K562 (cell line): ENCODE data around the gene FMN1. TPM values are rescaled to one million over a fixed set of nuclear protein-coding genes. Genes with fewer than 3 reads are reported as not detected.

Experiments
- ATAC-seq: fragments of 200-7000 bp; cut with Tn5 transposase; 3 replicates; pipeline ENCODE4 v1.9.1; 2020; ENCODE audit warnings: moderate library complexity
- BruUV-seq: library from RNA; stranded (reverse); fragments of 400-500 nt; replicated peaks from 2 replicates; lab custom pipeline; 2021; lab: Mats Ljungman, UMichigan
- CTCF ChIA-PET: fragments of 300-600 bp; formaldehyde crosslinking; extraction: SDS; loops from one replicate; lab custom pipeline; 2021; ENCODE audit warnings: low intra/inter-chr PET ratio; lab: Yijun Ruan, JAX
- POLR2A ChIA-PET: fragments of 300-600, 350-650 bp; sonication (Branson Sonifier 250); formaldehyde crosslinking; extraction: SDS; loops from one replicate; lab custom pipeline; 2021; ENCODE audit warnings: antibody characterized with exemption, inconsistent platforms; lab: Yijun Ruan, JAX
- DNase-seq, 4 experiments: peaks; one replicate each; pipeline versions ENCODE4 v3.0.0 to v3.0.0-alpha.2; 2011 to 2018; ENCODE audit warnings: low spot score in 3 of 4, mixed read lengths in 3 of 4; ENCODE audit errors: extremely low read depth in 1 of 4
- FAIRE-seq: peaks from 2 replicates; lab custom pipeline; 2011; peaks lifted over from hg19 to GRCh38; lab: Jason Lieb, UNC
- H2AFZ ChIP-seq: 2 replicates; pipeline ENCODE4 v1.6.0; 2011; ENCODE audit warnings: low read depth, low read length, control low read depth, inconsistent platforms
- H3K27ac ChIP-seq: fragments of 200-600 bp; 3 replicates; pipeline ENCODE4 v1.8.0; 2011; ENCODE audit warnings: low read depth, mild to moderate bottlenecking, control low read depth, inconsistent platforms, low read length, moderate library complexity, mixed read lengths; ENCODE audit errors: extremely low read depth
- H3K27me3 ChIP-seq, 2 experiments: fragments of 300-600 bp in 1 of 2; 2 replicates in 1 of 2; 3 replicates in 1 of 2; pipeline versions ENCODE4 v1.6.0 to v1.8.0; 2011; ENCODE audit warnings: inconsistent platforms in 2 of 2, low read length in 2 of 2, mild to moderate bottlenecking in 1 of 2, mixed read lengths in 1 of 2, moderate library complexity in 1 of 2; ENCODE audit not compliant: control insufficient read depth in 2 of 2, insufficient read depth in 2 of 2
- H3K36me3 ChIP-seq: fragments of 300-600 bp; 3 replicates; pipeline ENCODE4 v1.8.0; 2011; ENCODE audit warnings: mild to moderate bottlenecking, low read length, inconsistent platforms; ENCODE audit not compliant: control insufficient read depth, insufficient read depth
- H3K4me1 ChIP-seq, 2 experiments: fragments of 200-600 bp in 1 of 2; replicated peaks in 1 of 2; 2 replicates in 1 of 2; 3 replicates in 1 of 2; pipeline versions ENCODE4 v1.5.1 to v1.8.0; 2011; ENCODE audit warnings: inconsistent platforms in 2 of 2, low read length in 2 of 2, mild to moderate bottlenecking in 1 of 2, mixed read lengths in 1 of 2, moderate library complexity in 1 of 2; ENCODE audit not compliant: control insufficient read depth in 2 of 2, insufficient read depth in 2 of 2
- H3K4me2 ChIP-seq: 2 replicates; pipeline ENCODE4 v1.6.1; 2011; ENCODE audit warnings: low read length, control low read depth, inconsistent platforms, mixed read lengths; ENCODE audit not compliant: insufficient read depth
- H3K4me3 ChIP-seq: fragments of 200-600 bp; sonication (generic), shearing (Covaris generic); 2 replicates; pipeline ENCODE4 v1.5.1; 2016; ENCODE audit warnings: control low read depth, inconsistent platforms
- H3K79me2 ChIP-seq: fragments of 200-600 bp; 3 replicates; pipeline ENCODE4 v1.8.0; 2011; ENCODE audit warnings: low read length, inconsistent platforms; ENCODE audit not compliant: control insufficient read depth, insufficient read depth
- H3K9ac ChIP-seq, 2 experiments: 2 replicates each; pipeline versions ENCODE4 v1.6.0 to v1.6.1; 2011; ENCODE audit warnings: low read depth in 2 of 2, low read length in 2 of 2, control low read depth in 1 of 2, inconsistent platforms in 1 of 2, mild to moderate bottlenecking in 1 of 2, mixed read lengths in 1 of 2; ENCODE audit not compliant: insufficient read depth in 1 of 2
- H3K9me1 ChIP-seq: one replicate; pipeline ENCODE4 v1.6.0; 2011; ENCODE audit warnings: inconsistent platforms, mild to moderate bottlenecking, low read length, moderate library complexity; ENCODE audit not compliant: control insufficient read depth, insufficient read depth
- H3K9me3 ChIP-seq: replicated peaks from 2 replicates; pipeline ENCODE4 v1.5.1; 2011; ENCODE audit warnings: low read depth, low read length, inconsistent platforms; ENCODE audit not compliant: control insufficient read depth, insufficient read depth
- H4K20me1 ChIP-seq: replicated peaks from 2 replicates; pipeline ENCODE4 v1.6.1; 2011; ENCODE audit warnings: low read length, inconsistent platforms, mixed read lengths; ENCODE audit not compliant: control insufficient read depth, insufficient read depth
- CREB1 ChIP-seq, 2 experiments: sonication (generic) in 1 of 2; formaldehyde crosslinking in 1 of 2; IDR thresholded peaks; 2 replicates each; pipeline versions ENCODE4 v1.6.1 to v1.8.0; 2012 to 2022; ENCODE audit warnings: inconsistent platforms in 1 of 2, mild to moderate bottlenecking in 1 of 2, missing genetic modification reagents in 1 of 2, moderate library complexity in 1 of 2
- JUNB ChIP-seq: fragments of 450-650 bp; formaldehyde crosslinking; conservative IDR thresholded peaks from 2 replicates; pipeline ENCODE4 v1.4.0; 2020; ENCODE audit warnings: mild to moderate bottlenecking
- RBFOX2 ChIP-seq: fragments of 200-400 bp; formaldehyde crosslinking; IDR thresholded peaks from 2 replicates; pipeline ENCODE4 v1.6.1; 2017; ENCODE audit warnings: low read depth, mild to moderate bottlenecking, low read length, moderate library complexity
- SNRNP70 ChIP-seq: fragments of 200-400 bp; formaldehyde crosslinking; optimal IDR thresholded peaks from 2 replicates; pipeline ENCODE3; 2017; ENCODE audit warnings: low read depth, low read length
- TEAD1 ChIP-seq, 2 experiments: fragments of 450-650 bp in 1 of 2; sonication (generic) in 1 of 2; formaldehyde crosslinking; IDR thresholded peaks; 2 replicates each; pipeline versions ENCODE4 v1.4.0 to v1.8.0; 2020 to 2022; ENCODE audit warnings: mild to moderate bottlenecking in 2 of 2, missing genetic modification reagents in 1 of 2
- ZBTB7A ChIP-seq: IDR thresholded peaks from 2 replicates; pipeline ENCODE4 v1.6.1; 2011; ENCODE audit warnings: low read depth, mild to moderate bottlenecking, low read length, moderate library complexity, borderline replicate concordance; ENCODE audit not compliant: control insufficient read depth
- ZNF316 ChIP-seq: fragments of 450-650 bp; IDR thresholded peaks from 2 replicates; pipeline ENCODE4 v1.6.1; 2016
- WGBS: fragments of 100-300 bp; shearing (Covaris generic); methylation state at CpG from one replicate; pipeline ENCODE4 v1.1.6; 2016; ENCODE audit warnings: low coverage, mixed read lengths; ENCODE audit not compliant: insufficient coverage; ENCODE audit errors: missing lambda C conversion rate; 5-methylcytosine and 5-hydroxymethylcytosine counted together
- in situ Hi-C: fragments of 300-500 bp; cut with MboI; formaldehyde crosslinking; loops from 4 replicates; pipeline ENCODE4 v1.15.0; 2018; ENCODE audit warnings: inconsistent platforms, mixed read lengths
- intact Hi-C: fragments of 100-400 bp; cut with micrococcal nuclease; formaldehyde crosslinking; loops from 2 replicates; pipeline ENCODE4 v1.14.2; 2022
- polyA plus RNA-seq, 8 experiments: library from polyadenylated mRNA; depleted of rRNA in 4 of 8; stranded (reverse) in 5 of 8; unstranded in 3 of 8; fragments of >200 nt; fragmentation: Nextera tagmentation in 2 of 8; fragmentation: Illumina TruSeq in 1 of 8; extraction: Ambion mirVana in 2 of 8; extraction: Trizol in 1 of 8; gene quantifications; 2 replicates each; pipeline versions ENCODE4 v1.2.1 to v1.2.3, GENCODE V29; 2011 to 2014; ENCODE audit warnings: inconsistent platforms in 1 of 8, missing spikeins in 1 of 8
- total RNA-seq, 7 experiments: library from RNA; depleted of rRNA in 6 of 7; stranded (reverse); fragments of >200 nt in 6 of 7; fragmentation: Illumina TruSeq in 2 of 7; extraction: Trizol in 2 of 7; gene quantifications; 2 replicates each; pipeline versions ENCODE4 v1.2.1 to v1.2.3, GENCODE V29; 2011 to 2021; ENCODE audit warnings: low replicate concordance in 1 of 7
- TF ChIP-seq, protein P1 (sequence below): fragments of 450-650 bp; conservative IDR thresholded peaks from 2 replicates; pipeline ENCODE4 v1.6.1; 2016; ENCODE audit warnings: missing genetic modification characterization, low read depth, mild to moderate bottlenecking, control low read depth, missing compliant biosample characterization
- TF ChIP-seq, protein P2 (sequence below): fragments of 450-650 bp; IDR thresholded peaks from 2 replicates; pipeline ENCODE4 v1.6.1; 2016
- TF ChIP-seq, protein P3 (sequence below): sonication (generic); formaldehyde crosslinking; IDR thresholded peaks from 2 replicates; pipeline ENCODE4 v1.8.0; 2022; ENCODE audit warnings: mild to moderate bottlenecking, missing genetic modification reagents, borderline replicate concordance

Gene FMN1
- total and polyA plus RNA-seq, 9 of the 15 experiments (the other 6 are each of a cell fraction or from before 2014, with no cell fraction given): 0.03 to 0.07 (median 0.04) TPM; not detected in 6

DNA sequence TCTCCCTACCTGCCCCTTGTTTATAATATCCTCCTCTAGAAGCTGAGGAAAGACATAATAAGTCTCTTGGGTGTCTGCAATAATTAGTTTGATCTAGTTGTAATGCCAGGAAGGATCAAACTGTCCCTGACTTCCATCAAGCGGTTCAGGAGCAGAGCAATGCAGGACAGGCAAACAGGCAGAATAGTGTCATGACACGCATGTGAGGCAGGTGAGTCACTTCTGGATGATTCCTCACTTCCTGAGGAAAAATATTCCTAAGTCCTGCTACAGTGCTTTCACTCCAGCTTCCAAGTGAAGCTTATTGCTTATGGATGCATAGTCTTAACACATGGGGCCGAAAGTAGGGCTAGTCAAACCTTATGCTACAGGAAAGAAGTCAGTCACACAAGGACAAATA lies 390.9 kb downstream of the FMN1 start:
- Histone ChIP-seq H3K79me2 (no peaks in the 10 kb centered on the region), H3K4me1 (no peaks in the 10 kb centered on the region), H4K20me1 (no peaks in the 10 kb centered on the region), H3K9me3 (no peaks in the 10 kb centered on the region), H3K36me3 (no peaks in the 10 kb centered on the region), H3K27ac (no peak overlapping the region), H2AFZ (no peak overlapping the region), H3K27me3 (peaks cover 0 to 4% of the 10 kb centered on the region in 2 experiments; a peak in 2 of 5 replicates), H3K4me3 (no peak overlapping the region), H3K9me1 (no peaks in the 10 kb centered on the region), H3K9ac (no peak overlapping the region), H3K4me2 (no peak overlapping the region)
- no peak for FAIRE-seq
- ChIA-PET POLR2A (no interaction called here), CTCF (no interaction called here)
- whole genome bisulfite sequencing: 0% methylated on average over 3 of the region's 3 CpGs
- in situ Hi-C loops (no loop called here), intact Hi-C loops (loop anchor here (10.0 kb wide), 1 partner anchor 49 kb away; no protein-coding TSS in a partner anchor)
- no TSS peak for BruUV-seq
- TF ChIP-seq RBFOX2: no peak
- TF ChIP-seq ZBTB7A: no peak
- TF ChIP-seq SNRNP70: no peak
- no peak for TF ChIP-seq CREB1 (IDR thresholded peaks at IDR 0.05)
- TF ChIP-seq CREB1 (CRISPR knock-in tag; IDR thresholded peaks at IDR 0.05): no peak
- no peak for DNase-seq
- no peak for ATAC-seq

DNA sequence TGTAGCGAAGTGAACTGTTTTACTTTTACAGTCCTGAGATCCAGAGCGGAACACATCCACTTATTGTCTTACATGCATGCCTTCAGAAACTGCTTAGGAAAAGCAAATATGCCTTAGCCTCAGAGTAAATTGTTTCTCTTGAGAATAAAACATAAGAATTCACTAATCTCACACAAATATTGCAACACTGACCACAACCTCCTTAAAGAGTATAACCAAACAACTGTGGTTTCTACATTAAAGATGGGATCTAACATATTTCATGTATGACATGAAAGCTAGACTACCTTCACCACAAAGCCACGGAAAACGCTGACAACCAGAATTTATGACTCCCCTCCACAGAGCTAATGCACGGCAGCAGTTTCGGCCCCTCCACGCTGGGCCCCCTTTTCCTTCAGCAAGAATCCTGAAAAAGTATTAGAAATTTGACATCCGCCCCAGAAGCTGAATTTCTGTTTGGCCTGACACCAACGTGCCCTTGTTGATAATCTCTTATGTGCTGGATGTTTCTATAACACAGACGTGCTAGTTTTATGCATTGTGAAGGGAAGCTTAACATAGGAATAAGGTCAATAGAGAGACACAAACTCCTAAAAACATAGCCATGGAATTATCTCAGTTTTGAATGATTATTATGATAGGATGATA lies 392.1 kb downstream of the FMN1 start:
- no peaks in the 10 kb centered on the region for H3K9me1 ChIP-seq
- no peak overlapping the region for H3K9ac ChIP-seq
- no peaks in the 10 kb centered on the region for H3K4me1 ChIP-seq
- no TSS peak for BruUV-seq
- H3K27me3 ChIP-seq: peaks cover 0 to 4% of the 10 kb centered on the region in 2 experiments; a peak in 2 of 5 replicates
- ChIA-PET CTCF (no interaction called here), POLR2A (no interaction called here)
- under 1% methylated on average over 10 of the region's 10 CpGs for WGBS
- H3K36me3 ChIP-seq: no peaks in the 10 kb centered on the region
- H3K4me2 ChIP-seq: no peak overlapping the region
- no peak overlapping the region for H3K4me3 ChIP-seq
- FAIRE-seq: no peak
- H3K27ac ChIP-seq: no peak overlapping the region
- intact Hi-C loops: loop anchor here (10.0 kb wide), 1 partner anchor 48 kb away; no protein-coding TSS in a partner anchor
- no peak for DNase-seq
- no peak overlapping the region for H2AFZ ChIP-seq
- no peak for ATAC-seq
- H3K79me2 ChIP-seq: no peaks in the 10 kb centered on the region
- no peaks in the 10 kb centered on the region for H3K9me3 ChIP-seq
- in situ Hi-C loops: no loop called here
- H4K20me1 ChIP-seq: no peaks in the 10 kb centered on the region
- TF ChIP-seq, protein P1, sequence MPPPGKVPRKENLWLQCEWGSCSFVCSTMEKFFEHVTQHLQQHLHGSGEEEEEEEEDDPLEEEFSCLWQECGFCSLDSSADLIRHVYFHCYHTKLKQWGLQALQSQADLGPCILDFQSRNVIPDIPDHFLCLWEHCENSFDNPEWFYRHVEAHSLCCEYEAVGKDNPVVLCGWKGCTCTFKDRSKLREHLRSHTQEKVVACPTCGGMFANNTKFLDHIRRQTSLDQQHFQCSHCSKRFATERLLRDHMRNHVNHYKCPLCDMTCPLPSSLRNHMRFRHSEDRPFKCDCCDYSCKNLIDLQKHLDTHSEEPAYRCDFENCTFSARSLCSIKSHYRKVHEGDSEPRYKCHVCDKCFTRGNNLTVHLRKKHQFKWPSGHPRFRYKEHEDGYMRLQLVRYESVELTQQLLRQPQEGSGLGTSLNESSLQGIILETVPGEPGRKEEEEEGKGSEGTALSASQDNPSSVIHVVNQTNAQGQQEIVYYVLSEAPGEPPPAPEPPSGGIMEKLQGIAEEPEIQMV: no peak
- TF ChIP-seq, protein P2, sequence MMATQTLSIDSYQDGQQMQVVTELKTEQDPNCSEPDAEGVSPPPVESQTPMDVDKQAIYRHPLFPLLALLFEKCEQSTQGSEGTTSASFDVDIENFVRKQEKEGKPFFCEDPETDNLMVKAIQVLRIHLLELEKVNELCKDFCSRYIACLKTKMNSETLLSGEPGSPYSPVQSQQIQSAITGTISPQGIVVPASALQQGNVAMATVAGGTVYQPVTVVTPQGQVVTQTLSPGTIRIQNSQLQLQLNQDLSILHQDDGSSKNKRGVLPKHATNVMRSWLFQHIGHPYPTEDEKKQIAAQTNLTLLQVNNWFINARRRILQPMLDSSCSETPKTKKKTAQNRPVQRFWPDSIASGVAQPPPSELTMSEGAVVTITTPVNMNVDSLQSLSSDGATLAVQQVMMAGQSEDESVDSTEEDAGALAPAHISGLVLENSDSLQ: 0 out of 2 replicates have a peak, but pooled peaks have one; percentile 34
- peak; percentile 16; the same call in 1 of the 2 replicates for TF ChIP-seq ZNF316
- TF ChIP-seq, protein P3, sequence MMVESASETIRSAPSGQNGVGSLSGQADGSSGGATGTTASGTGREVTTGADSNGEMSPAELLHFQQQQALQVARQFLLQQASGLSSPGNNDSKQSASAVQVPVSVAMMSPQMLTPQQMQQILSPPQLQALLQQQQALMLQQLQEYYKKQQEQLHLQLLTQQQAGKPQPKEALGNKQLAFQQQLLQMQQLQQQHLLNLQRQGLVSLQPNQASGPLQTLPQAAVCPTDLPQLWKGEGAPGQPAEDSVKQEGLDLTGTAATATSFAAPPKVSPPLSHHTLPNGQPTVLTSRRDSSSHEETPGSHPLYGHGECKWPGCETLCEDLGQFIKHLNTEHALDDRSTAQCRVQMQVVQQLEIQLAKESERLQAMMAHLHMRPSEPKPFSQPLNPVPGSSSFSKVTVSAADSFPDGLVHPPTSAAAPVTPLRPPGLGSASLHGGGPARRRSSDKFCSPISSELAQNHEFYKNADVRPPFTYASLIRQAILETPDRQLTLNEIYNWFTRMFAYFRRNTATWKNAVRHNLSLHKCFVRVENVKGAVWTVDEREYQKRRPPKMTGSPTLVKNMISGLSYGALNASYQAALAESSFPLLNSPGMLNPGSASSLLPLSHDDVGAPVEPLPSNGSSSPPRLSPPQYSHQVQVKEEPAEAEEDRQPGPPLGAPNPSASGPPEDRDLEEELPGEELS (CRISPR knock-in tag): no peak
- TF ChIP-seq TEAD1 (CRISPR knock-in tag; IDR thresholded peaks at IDR 0.05): no peak
- TF ChIP-seq JUNB (CRISPR knock-in tag): no peak
